Stimulated activated CD8-positive, alpha-beta memory T cell treated with anti-CD3 and anti-CD28 coated beads, Interleukin-15, amount 100 ng/mL, for 1 hour (primary cell): Measurements from ENCODE around the gene SHLD3.
"Not testable (repeated sequence)": the region's sequence is repeated elsewhere in the genome, so short reads cannot be mapped to it uniquely, and the experiment has no call there.

Experiments
- DNase-seq: peaks from one replicate; pipeline ENCODE4 v3.0.0-alpha.2; 2020; ENCODE audit warnings: low read depth

Gene SHLD3, protein sequence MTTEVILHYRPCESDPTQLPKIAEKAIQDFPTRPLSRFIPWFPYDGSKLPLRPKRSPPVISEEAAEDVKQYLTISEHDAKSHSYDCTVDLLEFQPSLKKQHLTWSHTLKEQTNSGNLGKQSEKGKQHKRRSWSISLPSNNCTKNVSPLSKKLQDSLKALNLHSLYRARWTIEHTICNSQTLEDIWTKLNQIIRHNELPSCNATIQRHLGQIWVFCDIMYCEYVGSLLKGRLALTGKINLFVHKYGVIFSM

DNA sequence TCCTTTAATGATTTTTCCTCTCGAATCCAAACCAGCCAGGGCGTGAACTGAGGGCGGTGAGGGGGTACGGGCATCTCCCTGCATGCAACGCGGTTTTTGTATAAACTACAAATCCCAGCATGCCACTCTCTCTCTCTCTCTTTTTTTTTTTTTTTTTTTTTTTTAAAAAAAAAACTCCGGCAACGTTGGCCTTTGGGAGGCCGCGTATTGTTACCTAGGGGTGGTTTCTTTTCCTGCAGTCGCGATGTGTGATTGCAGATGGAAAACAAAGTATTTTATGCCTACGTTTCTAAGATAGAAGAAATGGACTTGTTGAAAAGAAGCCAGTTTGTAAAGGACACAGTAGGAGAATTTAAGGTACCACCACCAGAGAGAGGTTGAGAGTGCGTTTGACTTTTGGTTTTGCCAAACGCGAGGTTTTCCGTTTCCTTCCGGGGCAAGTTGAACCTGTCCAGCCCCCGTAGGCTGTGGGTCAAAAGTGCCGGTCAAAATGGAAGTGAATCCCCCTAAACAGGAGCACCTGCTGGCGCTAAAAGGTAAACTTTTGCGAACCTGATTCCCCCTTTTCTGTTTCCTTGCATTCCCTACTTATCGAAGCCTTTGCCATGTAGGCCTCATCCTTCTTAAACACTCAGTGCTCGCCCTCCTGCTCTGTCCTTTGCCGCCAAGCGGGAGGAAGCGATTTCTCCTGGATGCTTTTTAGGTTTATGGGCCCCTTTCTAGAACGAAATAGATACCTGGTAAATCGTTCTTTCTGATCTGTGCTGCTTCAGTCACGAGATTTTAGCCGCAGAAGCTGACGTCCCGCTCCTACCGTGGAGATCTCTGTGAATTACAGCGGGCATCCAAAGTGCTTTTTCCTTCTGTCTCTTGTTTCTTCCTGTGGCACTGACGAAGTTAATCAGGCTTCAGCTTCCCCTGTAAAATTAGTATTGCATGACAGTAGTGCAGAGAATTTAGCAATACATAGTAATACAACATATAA, at the start of gene SHLD3, which contains the start of gene TRAPPC13:
Gene SHLD3 (plus strand): TSS at position 457 of the 985 bp plus-strand sequence. CDS start 4,561 bp downstream, outside the sequence.
Gene TRAPPC13 (plus strand): TSS at position 457 of the 985 bp plus-strand sequence. CDS start 34 bp downstream, at position 491.
- peak; percentile 63 for DNase-seq

DNA sequence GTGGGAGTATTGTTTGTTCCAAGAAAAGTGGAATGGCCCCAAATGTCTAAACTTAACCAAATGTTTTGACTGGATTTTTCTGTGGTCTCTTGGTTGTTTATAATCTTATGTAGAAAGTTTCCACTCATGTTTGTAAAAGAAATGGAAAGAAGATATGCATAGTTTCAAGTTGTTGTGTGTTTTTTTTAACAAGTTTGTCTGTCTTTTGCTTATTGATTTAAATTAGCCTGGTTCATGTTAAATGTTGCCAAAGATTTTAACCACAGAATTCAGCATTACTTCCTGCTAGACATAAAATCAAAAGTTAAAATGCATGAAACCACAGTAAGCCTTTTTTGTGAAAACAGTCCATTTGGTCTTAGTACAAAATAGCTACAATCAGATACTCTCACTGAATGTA, 47.7 kb upstream of the SHLD3 start:
- DNase-seq: no peak

DNA sequence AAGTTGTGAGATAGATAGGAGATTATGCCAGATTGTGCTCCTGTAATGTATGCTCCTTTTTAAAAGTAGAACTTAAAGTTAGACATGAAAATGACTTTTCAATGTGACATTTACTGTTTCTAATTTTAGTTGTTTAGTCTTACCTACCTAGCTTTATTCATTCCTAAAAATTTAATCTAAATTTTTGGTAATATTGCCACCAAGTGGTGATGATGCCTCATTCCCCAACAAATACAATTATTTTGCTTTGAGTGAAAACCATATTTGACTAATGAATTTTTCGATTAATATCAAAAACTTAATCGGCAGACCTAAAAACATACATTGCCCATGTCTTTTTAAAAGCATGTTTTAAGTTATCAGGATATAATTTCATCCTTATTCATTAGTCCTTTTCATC, 36.1 kb upstream of the SHLD3 start:
- DNase-seq: no peak

DNA sequence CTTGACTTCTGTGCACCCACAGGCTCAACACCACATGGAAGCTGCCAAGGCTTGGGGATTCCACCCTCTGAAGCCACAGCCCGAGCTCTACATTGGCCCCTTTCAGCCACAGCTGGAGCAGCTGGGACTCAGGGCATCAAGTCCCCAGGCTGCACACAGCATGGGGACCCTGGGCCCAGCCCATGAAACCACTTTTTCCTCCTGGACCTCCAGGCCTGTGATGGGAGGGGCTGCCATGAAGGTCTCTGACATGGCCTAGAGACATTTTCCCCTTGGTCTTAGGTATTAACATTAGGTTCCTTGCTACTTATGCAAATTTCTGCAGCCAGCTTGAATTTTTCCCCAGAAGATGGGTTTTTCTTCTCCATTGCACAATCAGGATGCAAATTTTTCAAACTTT, 23.1 kb upstream of the SHLD3 start:
- DNase-seq: not testable (repeated sequence)

DNA sequence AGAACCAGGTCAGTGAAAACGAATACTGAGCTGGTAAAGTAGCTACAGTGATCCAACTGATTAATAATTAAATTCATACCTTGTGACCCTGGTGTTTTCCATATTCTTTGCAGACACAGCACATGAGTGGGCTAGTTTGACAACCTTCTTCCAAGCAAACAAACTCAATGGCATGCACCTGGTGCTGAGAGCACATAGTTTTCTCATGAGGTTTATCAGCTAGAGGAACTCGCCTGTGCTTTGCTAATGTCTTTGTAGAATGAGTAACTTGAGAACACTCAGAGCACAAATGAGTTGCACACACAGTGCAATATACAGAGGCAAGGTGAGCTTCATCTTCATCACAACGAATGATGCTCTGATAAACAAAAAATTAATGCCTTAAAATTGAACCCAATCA, 13.3 kb upstream of the SHLD3 start:
- DNase-seq: no peak

DNA sequence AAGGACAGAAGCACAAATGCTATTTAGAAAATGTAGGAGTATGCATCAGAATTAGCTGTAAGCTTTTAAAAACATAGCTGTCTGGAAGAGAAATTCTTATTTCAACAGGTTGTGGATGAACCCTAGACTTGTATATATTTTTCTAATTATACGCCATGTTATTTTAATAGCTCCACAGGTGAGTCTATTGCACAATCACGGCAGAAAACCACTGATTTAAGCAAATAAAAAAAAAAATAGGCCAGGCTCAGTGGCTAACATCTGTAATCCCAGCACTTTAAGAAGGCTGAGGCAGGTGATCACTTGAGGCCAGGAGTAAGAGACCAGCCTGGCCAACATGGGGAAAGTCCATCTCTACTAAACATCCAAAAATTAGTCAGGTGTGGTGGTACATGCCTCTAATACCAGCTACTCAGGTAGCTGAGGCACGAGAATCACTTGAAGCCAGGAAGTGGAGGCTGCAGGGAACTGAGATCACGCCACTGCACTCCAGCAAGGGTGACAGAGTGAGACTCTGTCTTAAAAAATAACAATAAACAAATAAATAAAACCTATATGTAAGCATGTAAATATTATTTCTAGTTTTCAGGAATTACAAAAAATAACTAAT, 12.4 kb upstream of the SHLD3 start:
- DNase-seq: no peak

DNA sequence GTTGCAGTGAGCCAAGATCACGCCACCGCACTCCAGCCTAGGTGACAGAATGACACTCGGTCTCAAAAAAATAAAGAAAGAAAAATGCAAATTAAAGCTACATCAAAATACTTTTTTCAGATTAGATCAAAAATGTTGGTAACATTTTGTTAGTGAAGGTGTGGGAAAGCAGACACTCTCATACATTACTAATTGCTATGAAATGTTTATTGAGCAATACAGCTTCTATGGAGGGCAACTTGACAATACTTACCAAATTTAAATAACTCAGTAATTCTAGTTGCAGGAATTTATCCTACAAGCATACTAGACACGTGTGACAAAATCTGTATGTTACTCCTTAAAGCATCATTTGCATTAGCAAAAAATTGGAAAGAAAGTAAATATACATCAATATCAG, 4.8 kb upstream of the SHLD3 start:
- no peak for DNase-seq

DNA sequence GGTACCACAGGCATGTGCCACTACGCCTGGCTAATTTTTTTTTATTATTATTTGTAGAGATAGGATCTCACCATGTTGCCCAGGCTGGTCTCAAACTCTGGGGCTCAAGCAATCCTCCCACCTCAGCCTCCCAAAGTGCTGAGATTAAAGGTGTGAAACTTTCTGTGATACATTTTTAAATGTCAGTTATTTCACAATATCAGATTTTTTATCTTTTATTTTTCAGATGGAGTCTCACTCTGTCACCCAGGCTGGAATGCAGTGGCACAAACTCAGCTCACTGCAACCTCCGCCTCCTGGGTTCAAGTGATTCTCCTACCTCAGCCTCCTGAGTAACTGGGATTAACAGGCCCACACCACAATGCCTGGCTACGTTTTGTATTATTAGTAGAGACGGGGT, 2.9 kb upstream of the SHLD3 start:
- not testable (repeated sequence) for DNase-seq

DNA sequence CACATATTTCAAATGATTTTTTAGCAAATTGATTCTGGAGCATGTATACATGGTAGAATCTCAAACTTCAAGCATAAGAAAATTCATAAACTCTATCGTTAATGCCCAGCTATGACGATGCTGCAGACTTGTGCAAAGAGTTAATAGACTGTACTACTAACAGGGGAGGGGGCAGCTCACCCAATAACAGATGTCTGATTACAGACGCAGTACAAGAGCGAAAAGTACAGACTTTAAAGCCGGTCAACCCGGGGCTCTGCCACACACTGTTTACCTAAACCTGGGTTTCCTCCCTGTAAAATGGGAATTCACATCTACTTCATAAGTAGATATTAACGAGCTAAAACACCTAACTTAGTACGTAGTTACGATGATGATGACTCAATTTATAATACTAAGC, 1.3 kb upstream of the SHLD3 start:
- DNase-seq: no peak

DNA sequence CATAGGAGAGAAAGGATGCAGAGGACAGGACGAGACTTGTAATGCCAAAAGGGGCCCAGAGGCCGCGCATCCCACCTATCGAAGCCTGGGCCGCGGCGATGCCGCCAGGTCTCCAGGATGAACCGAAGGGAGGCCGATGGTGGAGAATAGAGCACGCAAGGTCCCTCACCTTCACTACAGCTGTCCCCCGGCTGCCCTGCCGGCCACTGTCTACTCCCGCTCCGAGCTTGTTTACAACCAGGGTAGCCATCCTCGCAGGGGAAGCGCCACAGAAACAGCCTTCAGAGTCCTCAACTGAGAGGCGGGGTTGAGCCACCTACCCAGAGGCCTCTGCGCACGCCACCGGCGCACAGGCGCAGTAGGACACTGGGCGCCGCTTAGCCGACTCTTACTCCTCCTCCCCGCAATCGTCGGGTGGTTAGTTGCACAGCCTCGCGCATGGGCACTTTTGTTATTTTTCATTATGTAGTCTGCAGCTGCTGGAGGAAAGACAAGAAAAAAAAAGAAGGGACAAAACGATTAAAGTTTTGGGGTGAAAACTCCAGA, 729 bp upstream of the SHLD3 start, which contains the start of gene TRIM23:
Gene TRIM23 (minus strand): TSS at position 309 of the 546 bp plus-strand sequence. CDS start 59 bp downstream, at position 250.
- peak; percentile 80 for DNase-seq

DNA sequence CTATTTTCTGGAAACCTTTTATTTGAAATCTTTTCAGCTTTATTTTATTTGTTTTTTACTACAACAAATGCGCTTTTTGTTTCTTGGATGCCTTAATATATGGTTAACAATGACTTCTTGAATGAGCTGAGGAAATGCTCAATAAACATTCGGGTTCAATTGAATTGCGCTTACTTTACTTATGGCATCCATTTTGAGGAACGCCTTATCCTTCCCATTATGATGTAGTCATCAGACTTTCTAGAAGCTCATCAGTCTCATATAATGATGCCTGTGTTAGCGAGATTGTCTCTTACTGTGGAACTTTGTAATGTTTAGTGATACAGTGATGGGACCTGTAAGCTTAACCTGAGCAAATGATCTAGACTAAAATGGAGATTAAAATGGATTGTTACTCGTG, 916 bp downstream of the SHLD3 start:
- DNase-seq: no peak

DNA sequence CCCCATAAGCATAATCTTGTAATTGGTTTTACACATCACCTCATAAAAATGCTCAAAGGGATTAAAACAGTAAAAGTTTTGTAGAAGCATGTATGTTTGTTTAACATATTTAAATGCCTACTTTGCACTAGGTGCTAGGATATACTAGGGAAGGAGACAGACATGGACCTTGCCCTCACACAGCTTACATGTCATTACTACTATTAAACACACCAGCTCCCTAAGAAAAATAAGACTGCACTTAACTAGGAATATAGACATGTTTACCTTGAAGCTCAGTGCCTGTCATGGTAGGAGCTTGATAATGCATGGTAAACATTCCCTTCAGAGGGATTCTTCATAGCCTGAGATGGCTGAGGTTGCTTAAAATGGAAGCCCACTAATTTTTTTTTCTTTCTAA, 6.2 kb downstream of the SHLD3 start:
- DNase-seq: no peak

DNA sequence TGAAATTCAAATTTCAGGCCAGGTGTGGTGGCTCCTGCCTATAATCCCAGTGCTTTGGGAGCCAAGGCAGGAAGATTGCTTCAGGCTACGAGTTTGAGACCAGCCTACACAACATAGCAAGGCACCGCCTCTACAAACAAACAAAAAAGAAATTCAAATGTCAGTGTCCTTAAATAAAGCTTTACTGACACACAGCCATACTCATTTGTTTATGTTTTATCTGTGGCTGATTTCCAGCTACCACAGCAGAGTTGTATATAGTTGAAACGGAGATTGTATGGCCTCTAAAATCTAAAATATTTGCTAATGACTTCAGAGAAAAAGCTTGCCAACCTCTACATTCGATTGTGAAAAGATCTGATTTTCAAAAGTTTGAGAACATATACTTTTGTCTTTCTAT, 15.4 kb downstream of the SHLD3 start:
- DNase-seq: no peak

DNA sequence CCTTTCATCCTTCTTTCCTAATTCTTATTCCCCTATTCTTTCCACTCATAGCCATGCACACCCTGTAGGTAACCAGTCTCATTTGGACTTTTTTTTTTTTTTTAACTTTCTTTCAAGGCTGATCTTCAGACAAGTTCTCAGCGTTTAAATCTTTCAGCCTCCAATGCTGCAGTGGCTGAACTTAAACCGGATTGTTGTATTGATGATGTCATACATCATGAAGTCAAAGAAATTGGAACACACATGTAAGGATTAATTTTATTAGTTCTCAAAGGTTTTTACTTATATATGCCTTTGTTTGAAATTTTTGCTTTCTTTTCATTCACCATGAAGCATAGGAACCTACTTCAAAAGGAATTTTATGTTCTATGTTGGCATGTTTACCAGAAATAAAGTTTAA, 22.1 kb downstream of the SHLD3 start:
- no peak for DNase-seq

DNA sequence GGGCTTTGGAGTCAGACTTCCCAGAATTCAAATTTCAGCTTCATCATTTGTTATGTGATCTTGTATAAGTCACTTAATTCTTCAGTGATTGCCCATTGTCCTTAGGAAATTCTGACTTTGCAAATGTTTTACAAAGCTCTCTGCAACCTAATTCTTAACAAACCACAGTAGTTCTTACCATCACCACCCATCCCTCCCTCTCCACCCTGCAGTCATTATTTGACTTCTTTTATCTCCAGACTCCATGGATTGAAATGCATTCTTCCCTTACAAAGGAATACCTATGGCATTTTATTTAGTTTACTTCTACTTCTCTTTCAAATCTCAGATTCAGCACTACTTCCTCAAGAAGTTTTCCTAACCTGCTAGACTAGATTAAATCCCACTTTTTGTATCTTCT, 23.1 kb downstream of the SHLD3 start:
- no peak for DNase-seq

DNA sequence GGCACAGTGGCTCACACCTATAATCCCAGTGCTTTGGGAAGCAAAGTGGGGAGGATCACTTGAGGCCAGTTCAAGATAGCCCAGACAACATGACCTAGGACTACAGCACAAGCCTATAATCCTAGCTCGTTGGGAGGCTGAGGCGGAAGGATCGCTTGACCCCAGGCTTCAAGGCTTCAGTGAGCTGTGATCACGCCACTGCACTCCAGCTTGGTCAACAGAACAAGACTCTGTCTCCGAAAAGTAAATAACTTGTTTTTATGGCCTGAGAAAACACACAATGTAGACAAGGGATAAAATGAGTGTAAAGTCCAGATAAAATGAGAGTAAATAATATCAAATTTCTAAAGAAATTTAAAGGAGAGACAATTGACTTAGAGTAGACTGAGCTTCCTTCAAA, 26.3 kb downstream of the SHLD3 start:
- DNase-seq: no peak

DNA sequence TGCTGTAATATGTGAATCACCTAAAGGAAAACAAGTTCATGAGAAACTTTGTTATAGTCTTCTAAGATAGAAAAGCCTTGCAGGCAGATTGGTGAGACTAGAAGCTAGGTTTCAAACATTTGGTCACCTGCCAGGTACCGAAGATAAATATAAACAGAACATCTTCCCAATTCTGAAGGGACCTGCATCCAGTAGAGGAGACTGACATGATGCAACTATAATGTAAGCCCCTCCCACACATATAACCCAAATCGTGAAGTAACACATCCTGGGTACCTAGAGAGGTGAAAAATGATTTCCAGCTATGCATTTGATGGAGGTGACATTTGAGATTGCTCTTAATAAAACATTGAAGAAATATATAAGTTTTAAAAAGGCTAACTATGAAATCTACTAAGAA, 29.9 kb downstream of the SHLD3 start:
- DNase-seq: no peak

DNA sequence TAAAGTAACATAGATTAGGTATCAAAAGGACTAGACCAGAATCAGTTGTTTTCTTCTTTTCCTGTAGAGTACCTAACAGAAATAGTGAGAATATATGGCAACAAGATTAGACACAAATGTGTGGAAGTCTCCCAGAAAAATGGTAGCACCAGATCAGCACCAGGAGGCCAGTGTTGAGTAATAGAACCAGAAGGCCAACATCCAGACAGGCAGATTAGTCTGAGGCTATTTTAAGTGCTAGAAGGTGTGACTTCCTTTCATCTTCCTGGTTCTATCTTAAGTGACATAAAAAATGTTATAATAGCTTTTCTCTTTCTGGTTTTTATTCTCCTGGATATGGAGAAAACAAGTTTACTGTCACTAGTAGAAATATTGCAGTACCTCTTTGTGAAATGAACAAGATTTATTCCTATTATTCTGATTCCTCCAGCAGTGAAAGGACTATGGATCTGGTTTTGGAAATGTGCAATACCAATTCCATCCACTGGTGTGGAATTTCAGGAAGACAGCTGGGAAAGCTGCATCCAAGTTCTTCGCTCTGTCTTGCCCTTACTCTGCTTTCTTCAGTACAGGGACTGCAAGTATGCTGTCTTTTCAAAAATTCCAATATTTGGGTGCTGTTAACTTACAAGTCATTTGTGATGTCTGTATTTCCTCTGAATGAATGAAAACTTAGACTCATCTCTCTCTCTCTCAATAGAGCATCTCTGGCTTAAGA, 39.1 kb downstream of the SHLD3 start:
- DNase-seq: no peak

DNA sequence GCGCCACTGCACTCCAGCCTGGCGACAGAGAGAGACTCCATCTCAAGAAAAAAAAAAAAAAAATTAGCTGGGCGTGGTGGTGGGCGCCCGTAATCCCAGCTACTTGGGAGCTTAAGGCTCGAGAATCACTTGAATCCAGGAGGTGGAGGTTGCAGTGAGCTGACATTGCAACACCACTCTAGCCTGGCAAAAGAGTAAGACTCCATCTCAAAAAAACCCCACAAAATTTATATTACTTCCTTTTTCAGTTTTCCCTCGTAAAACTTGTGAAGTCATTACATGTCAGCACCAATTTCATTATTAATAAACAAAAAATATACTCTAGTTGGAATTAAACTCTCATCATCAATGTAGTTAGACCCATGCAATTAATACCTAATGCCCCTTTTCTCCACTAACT, 43.9 kb downstream of the SHLD3 start:
- DNase-seq: no peak

DNA sequence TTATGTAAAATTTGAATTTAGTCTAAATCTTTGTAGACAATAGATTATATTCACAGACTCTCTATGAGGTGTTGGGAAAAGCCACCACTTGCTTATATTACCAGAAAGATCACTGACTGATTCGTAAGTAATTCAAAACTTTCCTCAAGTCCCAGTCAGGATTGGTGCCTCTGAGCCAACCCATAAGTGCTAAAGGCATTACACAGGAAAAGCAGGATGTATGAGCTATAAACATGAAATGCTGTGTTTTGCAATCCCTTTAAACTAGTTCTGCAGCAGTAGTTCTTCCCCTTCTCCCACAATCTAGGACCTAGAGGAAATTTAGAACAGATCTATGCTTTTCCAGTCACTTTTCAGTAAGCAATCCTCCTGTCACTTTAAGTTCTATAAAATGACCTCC, 48.0 kb downstream of the SHLD3 start:
- DNase-seq: no peak

DNA sequence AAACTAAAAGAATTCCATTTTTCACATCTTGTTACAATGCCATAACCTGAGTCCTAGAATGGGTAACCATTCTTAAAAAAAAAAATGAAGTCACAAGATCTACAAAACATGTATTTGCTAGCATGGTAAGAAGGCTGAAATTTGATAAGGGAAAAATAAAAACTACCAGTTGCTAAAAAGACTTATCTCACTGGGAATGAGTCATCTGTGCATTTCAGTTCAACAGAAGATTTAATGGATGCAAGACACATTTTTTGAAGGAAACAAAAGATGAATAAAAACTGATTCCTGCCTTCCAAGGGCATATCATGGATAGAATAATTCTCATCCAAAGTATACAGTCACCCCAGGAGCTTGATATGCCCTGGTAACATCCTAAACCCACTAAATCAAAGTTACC, 49.9 kb downstream of the SHLD3 start:
- no peak for DNase-seq

DNA sequence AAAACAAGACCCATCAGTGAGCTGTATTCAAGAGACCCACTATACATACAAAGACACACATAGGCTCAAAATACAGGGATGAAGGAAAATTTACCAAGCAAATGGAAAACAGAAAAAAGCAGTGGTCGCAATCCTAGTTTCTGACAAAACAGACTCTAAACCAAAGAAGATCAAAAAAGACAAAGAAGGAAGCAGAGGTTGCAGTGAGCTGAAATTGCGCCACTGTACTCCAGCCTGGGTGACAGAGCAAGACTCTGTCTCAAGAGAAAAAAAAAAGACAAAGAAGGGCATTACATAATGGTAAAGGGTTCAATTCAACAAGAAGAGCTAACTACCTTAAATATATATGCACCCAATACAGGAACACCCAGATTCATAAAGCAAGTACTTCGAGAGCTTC, 51.2 kb downstream of the SHLD3 start:
- DNase-seq: not testable (repeated sequence)
